Frontal cortex (tissue), 4 donors: ENCODE results near the gene EMC7. TPM values are rescaled to one million over a fixed set of nuclear protein-coding genes. Genes with fewer than 3 reads are reported as not detected.
"Not testable (repeated sequence)": the region's sequence is repeated elsewhere in the genome, so short reads cannot be mapped to it uniquely, and the experiment has no call there.

Source experiments
- DNase-seq, 2 donors: peaks; one replicate each; pipeline ENCODE4 v3.0.0; 2012; ENCODE audit warnings: low spot score in 2 of 2
- FAIRE-seq: peaks from 2 replicates; lab custom pipeline; 2012; peaks lifted over from hg19 to GRCh38; lab: Jason Lieb, UNC
- total RNA-seq: library from RNA; depleted of rRNA; stranded (reverse); fragments of >200 nt; gene quantifications from one replicate; pipeline ENCODE4 v1.2.3, GENCODE V29; 2014
- donor health status: control.
- donor health status: control.
- donor health status: control.

Gene EMC7
- total RNA-seq, result 22.8 TPM

DNA sequence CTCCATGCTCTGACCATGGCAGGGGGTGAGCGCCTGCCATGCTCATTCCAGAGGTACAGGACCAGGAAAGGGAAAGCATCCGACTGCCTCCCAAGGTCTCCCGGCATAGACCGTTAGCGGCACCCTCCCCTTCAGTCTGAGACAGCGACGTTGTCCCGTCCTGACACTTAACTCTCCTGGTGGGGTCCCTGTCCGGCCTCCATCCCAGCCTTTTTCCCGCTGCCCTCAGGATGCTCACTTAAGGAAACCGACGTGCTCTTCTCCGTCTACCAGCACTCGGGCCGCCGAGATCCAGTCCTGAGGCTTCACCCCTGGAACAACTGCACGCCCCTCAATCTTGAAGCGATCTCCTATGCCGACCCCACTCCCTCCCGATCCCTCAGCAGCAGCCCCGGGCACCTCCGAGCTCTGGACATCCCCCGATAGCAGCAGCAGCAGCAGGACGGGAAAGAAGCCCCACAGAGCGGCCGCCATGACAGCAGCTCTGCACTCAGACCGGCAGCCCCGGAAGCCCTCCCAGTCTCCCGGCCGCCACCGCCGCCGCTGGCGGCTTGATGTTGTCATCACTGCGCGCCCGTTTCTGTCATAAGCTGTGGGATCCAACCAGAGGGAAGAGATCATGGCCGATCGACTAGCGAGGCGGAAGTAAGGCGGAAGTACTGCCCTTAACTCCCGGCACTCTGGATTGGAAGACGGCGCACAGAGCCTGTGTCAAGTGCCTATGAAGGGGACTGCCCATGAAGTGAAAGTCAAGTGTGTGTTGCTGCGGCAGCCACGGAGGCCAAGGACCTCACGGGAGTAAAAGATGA lies at the start of gene EMC7, which contains the start of gene PGBD4:
Gene EMC7, minus strand, starts transcription at position 497 of the 809 bp plus-strand sequence. Its CDS starts 23 bp downstream, at position 474.
Gene PGBD4, plus strand, starts transcription at position 718 of the 809 bp plus-strand sequence. CDS start 449 bp downstream, outside the sequence.
- DNase-seq (peak; percentile 77 to 87), FAIRE-seq (no peak)

DNA sequence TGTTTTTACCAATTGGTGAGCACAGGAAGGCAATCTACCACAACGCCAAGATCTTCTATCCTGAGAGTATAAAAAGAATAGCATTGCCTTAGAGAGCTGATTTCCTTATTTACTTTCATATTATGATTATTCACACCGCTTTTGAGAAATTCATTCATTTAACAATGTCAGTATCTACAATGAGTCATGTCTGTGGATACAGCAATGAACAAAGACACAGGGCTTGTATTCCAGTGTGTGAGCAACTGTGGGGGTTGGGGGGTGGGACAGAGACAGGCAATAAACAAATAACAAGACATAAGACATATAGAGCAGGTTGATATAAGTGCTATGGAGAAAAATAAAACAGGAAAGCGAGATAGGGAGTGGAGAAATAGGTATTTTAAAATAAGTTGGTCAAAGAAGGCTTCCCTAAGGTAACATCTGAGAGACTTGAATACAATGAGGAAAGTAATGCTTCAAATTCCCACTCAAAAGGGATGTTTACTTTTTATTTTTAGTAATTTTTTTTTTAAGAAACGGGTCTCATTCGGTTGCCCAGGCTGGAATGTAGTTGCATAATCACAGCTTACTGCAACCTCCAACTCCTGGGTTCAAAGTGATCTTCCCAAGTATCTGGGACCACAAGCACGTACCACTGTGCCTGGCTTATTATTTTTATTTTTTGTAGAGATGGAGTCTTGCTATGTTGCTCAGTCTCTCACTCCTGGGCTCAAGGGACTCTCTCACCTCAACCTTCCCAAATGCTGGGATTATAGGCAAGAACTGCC lies 45.9 kb upstream of the EMC7 start:
- DNase-seq (no peak), FAIRE-seq (no peak)

DNA sequence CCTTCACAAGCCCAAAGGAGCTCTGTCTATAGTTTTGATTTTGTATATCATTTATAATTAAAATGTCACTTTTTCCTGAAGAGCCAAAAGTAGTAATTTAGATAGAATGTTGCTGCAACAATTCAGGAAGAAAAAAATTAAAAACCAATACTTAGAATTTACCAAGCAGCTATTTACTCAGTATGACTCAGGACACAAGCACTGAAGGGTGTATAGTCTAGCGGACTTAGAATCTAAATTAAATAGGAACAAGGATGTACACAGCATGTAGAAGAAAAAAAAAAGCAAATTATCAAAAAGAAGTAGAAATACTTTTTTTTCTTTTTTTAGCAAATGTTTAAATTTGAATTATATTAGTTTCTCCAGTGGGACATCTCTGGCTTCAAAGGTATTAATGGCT lies 31.8 kb upstream of the EMC7 start:
- DNase-seq, result no peak
- no peak for FAIRE-seq

DNA sequence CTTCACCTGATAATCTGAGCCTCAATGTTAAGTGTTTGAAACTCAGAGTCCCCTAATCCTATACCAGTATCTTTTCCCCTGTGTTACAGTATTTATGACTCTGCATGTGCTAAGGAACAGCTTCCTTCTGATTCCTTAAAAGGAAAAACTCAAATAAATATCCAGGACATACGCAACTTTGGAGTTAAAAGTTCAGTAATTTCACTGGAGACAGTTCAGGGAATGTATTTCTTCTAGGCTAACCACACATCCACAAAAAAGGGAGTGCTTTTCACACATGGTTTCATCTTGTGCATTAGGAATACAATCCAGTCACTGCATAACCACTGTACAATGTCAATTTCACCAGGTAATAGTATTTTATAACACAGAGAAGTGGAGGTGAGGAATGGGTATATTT lies 31.2 kb upstream of the EMC7 start:
- FAIRE-seq (no peak), DNase-seq (no peak)

DNA sequence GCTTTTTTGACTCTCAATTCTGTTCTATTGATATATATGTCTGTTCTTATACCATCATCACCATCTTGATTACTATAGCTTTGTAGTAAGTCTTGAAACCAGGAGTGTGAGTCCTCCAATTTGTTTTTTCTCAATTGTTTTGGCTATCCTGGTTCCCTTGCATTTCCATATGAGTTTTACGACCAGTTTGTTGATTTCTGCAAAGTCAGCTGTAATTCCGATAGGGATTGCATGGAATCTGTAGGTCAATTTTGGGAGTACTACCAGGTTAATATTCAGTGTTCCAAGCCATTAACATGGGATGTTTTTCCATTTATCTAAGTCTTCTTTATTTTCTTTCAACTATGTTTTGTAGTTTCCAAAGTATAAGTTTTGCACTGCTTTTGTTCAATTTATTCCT lies 27.2 kb upstream of the EMC7 start:
- DNase-seq (no peak), FAIRE-seq (no peak)

DNA sequence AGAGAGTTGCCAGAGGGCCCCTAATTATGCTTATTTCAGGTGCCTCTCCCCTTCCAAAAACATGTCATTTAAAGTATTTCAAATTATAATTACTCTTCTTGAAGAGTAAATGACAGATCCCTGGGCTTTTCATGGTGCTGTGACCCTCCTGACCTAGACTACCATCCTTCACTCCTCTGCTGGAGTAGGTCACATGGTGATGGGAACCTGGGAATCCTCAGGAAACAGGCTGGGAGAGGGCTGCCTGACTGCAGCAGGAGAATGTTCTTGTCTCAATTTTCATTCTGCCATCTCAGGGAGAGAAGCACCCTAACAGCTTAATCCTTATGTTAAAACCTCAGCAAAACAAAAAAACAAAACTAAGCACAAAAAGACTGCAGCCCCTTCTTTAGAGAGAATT lies 24.9 kb upstream of the EMC7 start:
- DNase-seq (no peak), FAIRE-seq (no peak)

DNA sequence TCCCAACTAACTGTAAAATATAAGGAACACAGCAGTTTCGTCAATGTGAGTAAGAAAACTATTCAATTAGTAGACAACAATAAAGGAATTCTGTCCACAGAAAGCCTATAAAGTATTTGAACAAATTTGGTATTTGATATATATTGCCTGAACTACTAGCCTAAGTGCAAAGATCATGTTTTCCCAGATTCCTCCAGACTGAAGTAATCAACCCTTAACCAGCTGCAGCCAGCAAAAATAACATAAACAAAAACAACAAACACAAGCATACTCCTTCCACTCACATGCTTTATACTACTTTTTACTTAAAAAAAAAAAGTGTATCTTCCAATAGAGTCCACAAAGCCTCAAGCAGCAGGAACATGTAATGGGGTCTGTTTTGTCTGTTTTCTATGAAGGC lies 24.3 kb upstream of the EMC7 start:
- no peak for FAIRE-seq
- DNase-seq, result no peak

DNA sequence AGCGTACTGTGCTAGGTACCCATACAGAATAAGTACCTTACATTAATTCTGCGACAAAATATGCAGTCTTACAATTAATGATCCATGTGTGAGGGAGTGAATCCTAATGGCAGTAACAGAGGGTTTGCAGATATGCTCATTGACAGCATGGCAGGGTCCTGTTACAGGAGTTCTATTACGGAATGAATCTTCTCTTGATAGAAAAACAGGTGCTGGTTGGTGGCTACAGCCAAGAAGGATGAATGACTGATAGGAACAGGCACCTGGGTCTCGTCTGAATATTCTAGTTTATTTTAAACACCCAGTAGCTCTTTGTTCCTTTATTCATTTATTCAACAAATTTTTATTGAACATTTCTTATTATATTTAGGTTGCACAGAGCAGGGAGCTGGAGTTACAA lies 23.0 kb upstream of the EMC7 start:
- DNase-seq (no peak), FAIRE-seq (no peak)

DNA sequence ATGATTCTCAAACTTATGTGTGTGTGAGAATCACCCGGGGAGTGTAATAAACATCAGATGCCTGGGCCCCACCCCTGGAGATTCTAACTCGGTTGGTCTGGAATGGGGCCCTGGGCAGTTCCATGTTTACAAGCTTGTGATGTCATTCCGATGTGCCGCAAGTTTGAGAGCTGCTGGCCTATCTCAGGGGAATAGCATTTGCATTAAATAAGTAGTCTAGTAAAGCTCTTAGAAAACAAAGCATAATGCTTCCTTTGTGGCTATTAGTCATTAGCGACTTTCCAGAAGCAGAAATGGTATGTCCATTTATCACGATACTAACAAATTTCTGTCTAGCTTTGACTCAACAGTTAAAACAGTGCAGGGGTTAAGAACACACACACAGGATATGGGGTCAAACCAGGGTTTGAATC lies 21.1 kb upstream of the EMC7 start:
- DNase-seq (no peak), FAIRE-seq (no peak)

DNA sequence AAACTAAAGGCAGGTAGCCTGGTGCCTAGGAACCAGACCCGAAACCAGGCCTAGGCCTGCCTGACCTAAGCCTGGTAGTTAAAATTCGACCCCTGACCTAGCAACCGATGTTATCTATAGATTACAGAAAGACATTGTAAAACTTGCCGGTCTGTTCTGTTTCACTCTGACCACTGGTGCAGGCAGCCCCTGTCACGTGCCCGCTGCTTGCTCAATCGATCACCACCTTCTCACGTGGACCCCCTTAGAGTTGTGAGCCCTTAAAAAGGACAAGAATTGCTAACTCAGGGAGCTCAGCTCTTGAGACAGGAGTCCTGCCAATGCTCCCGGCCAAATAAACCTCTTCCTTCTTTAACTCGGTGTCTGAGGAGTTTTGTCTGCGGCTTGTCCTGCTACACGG lies 20.1 kb upstream of the EMC7 start:
- DNase-seq, FAIRE-seq: not testable (repeated sequence)

DNA sequence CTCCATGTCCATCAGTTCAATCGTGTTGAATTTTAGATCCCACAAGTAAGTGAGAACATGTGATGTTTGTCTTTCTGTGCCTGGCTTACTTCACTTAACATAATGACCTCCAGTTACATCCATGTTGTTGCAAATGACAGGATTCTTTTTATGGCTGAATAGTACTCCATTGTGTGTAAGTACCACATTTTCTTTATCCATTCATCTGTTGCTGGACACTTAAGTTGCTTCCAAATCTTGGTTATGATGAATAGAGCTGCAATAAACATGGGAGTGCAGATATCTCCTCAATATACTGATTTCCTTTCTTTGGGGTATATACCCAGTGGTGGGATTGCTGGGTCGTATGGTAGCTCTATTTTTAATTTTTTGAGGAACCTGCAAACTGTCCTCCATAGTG lies 18.8 kb upstream of the EMC7 start:
- not testable (repeated sequence) for FAIRE-seq, DNase-seq

DNA sequence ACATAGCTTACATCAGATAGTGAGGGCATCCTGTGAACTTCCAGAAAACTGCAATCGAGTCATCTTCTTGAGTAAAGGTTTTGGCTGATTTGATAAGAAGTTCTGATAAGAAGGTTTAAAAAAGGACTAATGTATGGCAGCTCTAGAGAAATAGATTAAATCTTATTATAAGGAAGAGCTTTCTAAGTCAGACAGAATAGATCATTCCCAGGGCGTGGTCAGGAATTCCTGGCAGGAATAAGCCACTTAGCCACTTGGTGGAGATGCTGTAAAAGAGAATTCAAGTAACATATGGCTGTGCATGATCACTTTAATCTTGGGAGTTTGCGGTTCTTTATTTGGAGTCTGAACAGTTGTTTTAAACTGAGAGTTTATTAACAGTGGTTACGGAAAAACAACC lies 17.6 kb upstream of the EMC7 start:
- no peak for FAIRE-seq

DNA sequence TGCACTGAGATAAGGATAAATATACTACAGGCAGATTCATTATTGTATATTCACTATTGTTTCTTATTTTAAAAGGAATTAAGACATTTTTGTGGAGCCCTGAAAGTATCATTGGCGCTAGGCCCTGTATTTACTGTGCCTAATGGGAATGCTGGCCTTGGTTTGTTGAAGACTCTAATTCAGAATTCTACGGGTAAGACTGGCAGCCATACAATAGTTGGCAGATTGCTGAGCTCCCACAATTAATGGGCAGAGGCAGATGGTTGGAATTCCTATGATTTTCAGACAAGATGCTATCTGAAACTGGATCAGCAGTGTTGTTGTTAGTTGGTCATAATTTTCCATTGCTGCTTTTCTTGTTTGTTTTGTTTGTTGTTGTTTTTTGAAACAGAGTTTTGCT lies 15.0 kb upstream of the EMC7 start:
- FAIRE-seq (no peak), DNase-seq (no peak)

More for the DNA sequence above, 17.6 kb upstream of the EMC7 start:
- no peak for DNase-seq

DNA sequence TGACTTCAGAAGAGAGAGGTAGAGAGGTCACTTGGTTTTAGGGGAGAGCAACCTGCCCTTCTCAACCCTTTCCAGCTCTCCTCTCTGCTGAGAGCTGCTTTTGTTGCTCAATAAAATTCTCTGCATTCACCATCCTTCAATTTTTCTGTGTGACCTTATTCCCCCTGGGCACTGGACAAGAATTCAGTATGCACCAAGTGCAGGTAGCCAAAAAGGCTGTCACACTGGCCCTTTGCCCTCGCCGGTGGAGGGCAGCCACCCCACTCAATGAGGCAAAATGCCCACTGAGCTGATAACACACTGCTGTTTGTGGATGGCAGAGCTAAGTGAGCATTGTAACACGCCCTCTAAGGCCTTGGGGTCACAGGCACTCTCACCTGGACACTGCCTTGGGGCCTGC lies 13.1 kb upstream of the EMC7 start:
- FAIRE-seq, result no peak
- DNase-seq, result no peak

DNA sequence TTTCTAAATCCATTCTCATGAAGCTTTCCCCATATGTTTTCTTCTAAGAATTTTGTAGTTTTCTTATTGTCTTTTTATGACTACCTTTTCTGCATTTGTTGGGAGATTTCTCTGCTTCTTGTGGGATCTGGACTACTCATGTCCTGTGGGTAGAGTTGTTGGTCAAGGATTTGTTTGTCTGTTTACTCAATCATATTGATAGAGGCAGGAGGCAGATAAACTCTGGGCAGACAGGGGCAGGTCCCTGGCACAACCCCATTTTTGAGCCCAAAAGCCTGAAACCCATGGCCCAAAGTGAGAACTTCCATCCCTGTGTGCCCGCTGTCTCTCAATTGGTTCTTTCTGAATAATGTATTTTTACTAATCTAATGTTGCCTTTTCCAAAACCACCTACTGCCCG lies 12.6 kb upstream of the EMC7 start:
- no peak for DNase-seq

DNA sequence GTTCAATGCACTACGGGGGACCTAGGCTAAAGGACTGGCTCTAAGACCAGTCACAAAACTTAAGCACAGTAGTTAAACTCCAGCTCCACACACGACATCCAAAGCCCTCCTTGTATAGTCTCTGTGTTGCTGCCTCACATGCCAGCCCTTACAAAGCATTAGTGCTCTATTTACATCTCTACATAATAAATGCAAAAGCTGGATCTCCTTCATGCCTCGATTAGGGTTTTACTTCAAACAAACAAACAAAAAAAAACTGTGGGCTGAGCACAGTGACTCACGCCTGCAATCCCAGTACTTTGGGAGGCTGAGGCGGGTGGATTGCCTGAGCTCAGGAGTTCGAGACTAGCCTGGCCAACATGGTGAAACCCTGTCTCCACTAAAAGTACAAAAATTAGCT lies 9.8 kb upstream of the EMC7 start:
- no peak for DNase-seq
- no peak for FAIRE-seq

More for the DNA sequence above, 12.6 kb upstream of the EMC7 start:
- no peak for FAIRE-seq

DNA sequence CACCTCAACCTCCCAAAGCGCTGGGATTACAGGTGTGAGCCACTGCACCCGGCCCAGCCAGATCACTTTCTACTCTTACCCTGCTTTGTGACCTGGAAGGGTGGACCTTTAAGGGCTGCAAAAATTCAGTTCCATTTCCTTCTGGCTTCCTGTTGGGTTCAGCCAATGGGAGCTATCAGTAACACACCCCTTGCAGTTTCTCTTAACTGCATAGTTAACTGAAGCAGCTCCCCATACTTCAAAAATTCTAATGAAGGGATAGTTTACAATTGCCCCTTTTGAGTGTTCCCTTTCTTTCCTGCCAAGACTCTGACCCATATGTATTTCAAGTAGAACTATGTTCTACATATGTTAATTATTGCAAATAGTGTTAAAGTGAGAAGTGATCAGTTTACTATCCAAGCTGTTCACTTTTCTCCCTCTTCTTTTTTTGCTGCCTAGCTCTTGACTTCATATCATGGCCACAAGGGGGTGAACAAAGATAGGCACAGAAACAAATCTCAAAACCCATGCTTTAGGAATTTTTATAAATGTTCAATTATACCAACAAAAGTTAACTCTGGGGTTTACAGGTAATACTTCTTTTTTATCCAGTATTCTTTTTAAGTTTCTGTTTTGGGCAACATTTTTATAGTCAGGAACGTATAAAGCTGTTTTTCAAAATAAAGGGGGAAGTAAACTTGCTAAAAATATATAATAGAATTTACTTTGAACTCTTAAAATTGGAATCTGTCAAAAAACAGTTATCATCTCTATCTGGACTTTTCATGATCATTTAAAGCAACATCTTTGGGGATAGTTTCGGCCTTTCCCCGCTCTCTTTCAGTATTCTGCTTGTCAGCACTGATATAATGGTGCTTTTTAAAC lies 8.4 kb upstream of the EMC7 start:
- FAIRE-seq (no peak), DNase-seq (no peak)

DNA sequence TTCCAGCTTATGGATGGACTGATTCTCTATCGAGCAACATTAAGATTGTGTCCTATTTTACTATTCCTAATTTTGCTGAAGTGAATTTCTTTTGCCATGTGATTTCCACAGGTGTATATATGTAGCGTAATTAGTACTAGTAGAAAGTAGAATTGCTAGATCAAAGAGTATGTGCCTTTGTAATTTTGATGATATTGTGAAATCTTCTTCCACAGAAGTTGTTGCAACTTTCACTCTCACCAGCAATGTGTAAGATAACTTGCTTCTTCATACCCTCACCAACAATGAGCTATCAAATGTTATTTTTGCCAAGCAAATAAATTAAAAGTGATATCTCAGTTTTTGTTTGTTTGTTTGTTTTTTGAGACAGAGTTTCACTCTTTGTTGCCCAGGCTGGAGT lies 5.7 kb upstream of the EMC7 start:
- FAIRE-seq (no peak), DNase-seq (no peak)

DNA sequence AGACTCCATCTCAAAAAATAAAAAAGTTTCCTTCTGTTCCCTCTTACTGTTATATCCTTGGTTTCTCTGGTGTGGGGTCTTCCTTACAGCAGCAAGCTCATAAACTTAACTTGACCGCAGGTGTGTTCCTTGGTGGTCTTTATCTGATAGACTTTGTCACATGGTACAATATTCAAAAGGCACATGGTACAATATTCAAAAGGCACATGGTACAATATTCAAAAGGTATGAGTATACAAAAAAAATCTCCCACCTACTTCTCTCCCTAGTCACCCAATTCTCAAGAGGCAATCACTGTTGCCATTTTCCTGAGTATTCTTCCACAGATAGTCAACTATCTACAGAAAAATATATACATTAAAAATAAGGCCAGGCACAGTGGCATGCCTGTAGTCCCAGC lies 4.8 kb upstream of the EMC7 start:
- FAIRE-seq (no peak), DNase-seq (no peak)
